Aorta (tissue), 5 donors: ENCODE measurements around the gene ZNF641. TPM values are rescaled to one million over a fixed set of nuclear protein-coding genes. Genes with fewer than 3 reads are reported as not detected.

ENCODE experiments used
- ATAC-seq: fragments of 200-7000 bp; cut with Tn5 transposase; one replicate; pipeline ENCODE4 v1.9.1; 2022; ENCODE audit warnings: moderate library complexity; ENCODE audit not compliant: low FRiP score
- DNase-seq, 2 donors: peaks; one replicate each; pipeline ENCODE4 v3.0.0-alpha.2; 2020
- H3K27ac ChIP-seq, 2 donors: one replicate each; pipeline ENCODE4 v1.5.1; 2013; ENCODE audit warnings: low read length in 2 of 2, mild to moderate bottlenecking in 2 of 2, moderate library complexity in 2 of 2, control low read depth in 1 of 2, inconsistent platforms in 1 of 2, low read depth in 1 of 2
- H3K27me3 ChIP-seq, 2 donors: one replicate each; pipeline ENCODE4 v1.6.1; 2013; ENCODE audit warnings: control low read depth in 1 of 2, low read length in 1 of 2, mild to moderate bottlenecking in 1 of 2, moderate library complexity in 1 of 2; ENCODE audit not compliant: insufficient read depth in 2 of 2, control insufficient read depth in 1 of 2
- H3K36me3 ChIP-seq, 2 donors: one replicate each; pipeline ENCODE4 v1.6.1; 2013; ENCODE audit warnings: control low read depth in 1 of 2, low read length in 1 of 2, mild to moderate bottlenecking in 1 of 2; ENCODE audit not compliant: insufficient read depth in 2 of 2, control insufficient read depth in 1 of 2
- H3K4me1 ChIP-seq, 2 donors: one replicate each; pipeline ENCODE4 v1.6.1; 2013; ENCODE audit warnings: low read length in 2 of 2, control low read depth in 1 of 2, mild to moderate bottlenecking in 1 of 2, moderate library complexity in 1 of 2; ENCODE audit not compliant: insufficient read depth in 2 of 2, control insufficient read depth in 1 of 2
- H3K4me3 ChIP-seq, 2 donors: one replicate each; pipeline ENCODE4 v1.5.1; 2013; ENCODE audit warnings: low read length in 2 of 2, control low read depth in 1 of 2, mild to moderate bottlenecking in 1 of 2
- H3K9me3 ChIP-seq: one replicate; pipeline ENCODE4 v1.6.1; 2013; ENCODE audit warnings: mild to moderate bottlenecking, low read length; ENCODE audit not compliant: control insufficient read depth
- WGBS, 2 donors: extraction: QIAGEN DNeasy Blood & Tissue Kit; methylation state at CpG; one replicate each; pipeline ENCODE4 v1.1.7; 2013; 5-methylcytosine and 5-hydroxymethylcytosine counted together
- intact Hi-C, 2 donors: fragments of 100-400 bp; cut with DNase I; formaldehyde crosslinking; loops; one replicate each; pipeline versions ENCODE4 v1.14.2 to v1.15.0; 2022
- polyA plus RNA-seq, 2 donors: library from polyadenylated mRNA; stranded (reverse); fragments of 200-250 nt; gene quantifications; one replicate each; pipeline ENCODE4 v1.2.3, GENCODE V29; 2013
- total RNA-seq, 2 donors: library from RNA; stranded (reverse); fragmentation: NEBNext Ultra II Directional; extraction: Animal tissue kit (Norgen Biotek cat#: 25700); gene quantifications; one replicate each; pipeline ENCODE4 v1.2.1, GENCODE V29; 2021
- donor health status: healthy with polysubstance abuse.
- donor health status: Bipolar disorder and iron deficiency.
- donor health status: DM: no; HTN: no; CAD: no.
- donor health status: DM: no; HTN: no; CAD: no.
- donor health status: DM: yes; HTN: yes; CAD: no.

The ZNF641 gene
- total and polyA plus RNA-seq, 4 donors: 9.0 to 22.4 (median 17.3) TPM

GRCh38 chr12:48311313-48311712, 39.4 kb downstream of the ZNF641 start:
- no peak overlapping the region for H3K27ac ChIP-seq
- H3K9me3 ChIP-seq: no peaks in the 10 kb centered on the region
- intact Hi-C loops: no loop called here
- DNase-seq (no peak), ATAC-seq (no peak)
- WGBS, 2 donors: 63 to 67% methylated on average over 3 of the region's 3 CpGs
- no peaks in the 10 kb centered on the region for H3K4me1 ChIP-seq
- no peaks in the 10 kb centered on the region for H3K36me3 ChIP-seq
- no peaks in the 10 kb centered on the region for H3K27me3 ChIP-seq
- H3K4me3 ChIP-seq: no peak overlapping the region

GRCh38 chr12:48307269-48307668, 43.5 kb downstream of the ZNF641 start:
- Histone ChIP-seq H3K9me3 (no peaks in the 10 kb centered on the region), H3K4me3 (no peak overlapping the region), H3K27me3 (no peaks in the 10 kb centered on the region), H3K36me3 (no peaks in the 10 kb centered on the region), H3K27ac (no peak overlapping the region), H3K4me1 (no peaks in the 10 kb centered on the region)
- intact Hi-C loops: no loop called here
- no peak for ATAC-seq
- WGBS, 2 donors: 96 to 97% methylated on average over 13 of the region's 13 CpGs
- no peak for DNase-seq

GRCh38 chr12:48305190-48305589, 45.5 kb downstream of the ZNF641 start:
- WGBS, 2 donors: 77 to 81% methylated on average over 2 of the region's 2 CpGs
- Histone ChIP-seq H3K27ac (no peak overlapping the region), H3K36me3 (no peaks in the 10 kb centered on the region), H3K27me3 (no peaks in the 10 kb centered on the region), H3K9me3 (no peaks in the 10 kb centered on the region), H3K4me1 (no peaks in the 10 kb centered on the region), H3K4me3 (no peak overlapping the region)
- DNase-seq (no peak), ATAC-seq (no peak)
- intact Hi-C loops: no loop called here

GRCh38 chr12:48302161-48302911, 48.4 kb downstream of the ZNF641 start:
- 82% methylated on average over 2 of the region's 2 CpGs for WGBS, 2 donors
- Histone ChIP-seq H3K27me3 (no peaks in the 10 kb centered on the region), H3K9me3 (no peaks in the 10 kb centered on the region), H3K36me3 (no peaks in the 10 kb centered on the region), H3K4me1 (no peaks in the 10 kb centered on the region), H3K27ac (no peak overlapping the region), H3K4me3 (no peak overlapping the region)
- ATAC-seq: no peak
- intact Hi-C loops: no loop called here
- no peak for DNase-seq

GRCh38 chr12:48300774-48301173, 49.9 kb downstream of the ZNF641 start:
- no peaks in the 10 kb centered on the region for H3K9me3 ChIP-seq
- intact Hi-C loops: no loop called here
- no peaks in the 10 kb centered on the region for H3K27me3 ChIP-seq
- DNase-seq: no peak
- 91% methylated on average over 1 of the region's 1 CpG for whole genome bisulfite sequencing, 2 donors
- ATAC-seq: no peak
- H3K27ac ChIP-seq: no peak overlapping the region
- H3K4me3 ChIP-seq: no peak overlapping the region
- no peaks in the 10 kb centered on the region for H3K36me3 ChIP-seq
- no peaks in the 10 kb centered on the region for H3K4me1 ChIP-seq

GRCh38 chr12:48296586-48297282, 54.0 kb downstream of the ZNF641 start:
- 3% methylated on average over 30 of the region's 30 CpGs for WGBS, 2 donors
- peak overlapping the region in 1 of 2 donors; percentile 8 for H3K27ac ChIP-seq
- DNase-seq (peak; percentile 86), ATAC-seq (peak; percentile 92)
- no peaks in the 10 kb centered on the region for H3K9me3 ChIP-seq
- H3K27me3 ChIP-seq: no peaks in the 10 kb centered on the region
- peak overlapping the region; percentile 54 to 65 for H3K4me3 ChIP-seq
- H3K36me3 ChIP-seq: no peaks in the 10 kb centered on the region
- no peaks in the 10 kb centered on the region for H3K4me1 ChIP-seq
- intact Hi-C loops: no loop called here

- DNase-seq (no peak), ATAC-seq (no peak)
- Histone ChIP-seq H3K9me3 (no peaks in the 10 kb centered on the region), H3K4me3 (no peak overlapping the region), H3K27me3 (no peaks in the 10 kb centered on the region), H3K36me3 (no peaks in the 10 kb centered on the region), H3K4me1 (no peaks in the 10 kb centered on the region), H3K27ac (no peak overlapping the region)
- 63 to 71% methylated on average over 2 of the region's 2 CpGs for WGBS, 2 donors
- intact Hi-C loops: no loop called here
Measured at GRCh38 chr12:48292040-48292439, 58.7 kb downstream of the ZNF641 start.

- Histone ChIP-seq H3K27ac (no peak overlapping the region), H3K27me3 (no peaks in the 10 kb centered on the region), H3K4me1 (no peaks in the 10 kb centered on the region), H3K9me3 (no peaks in the 10 kb centered on the region), H3K36me3 (no peaks in the 10 kb centered on the region), H3K4me3 (no peak overlapping the region)
- WGBS, 2 donors: 94 to 97% methylated on average over 2 of the region's 2 CpGs
- intact Hi-C loops: no loop called here
- ATAC-seq (no peak), DNase-seq (no peak)
Measured at GRCh38 chr12:48291511-48291910, 59.2 kb downstream of the ZNF641 start.
